Measurements from ENCODE around the gene TXNDC2. TPM values are rescaled to one million over a fixed set of nuclear protein-coding genes. Genes with fewer than 3 reads are reported as not detected.

The TXNDC2 gene
- total and polyA plus RNA-seq, 9 of the 15 experiments (the other 6 are each of a cell fraction or from before 2014, with no cell fraction given), result 1.2 to 4.9 (median 2.3) TPM

- no peak for TF ChIP-seq POLR2H (tag; IDR thresholded peaks at IDR 0.05; ENCODE audit: low read depth)
- no peak for TF ChIP-seq IFI16 (CRISPR knock-in tag; IDR thresholded peaks at IDR 0.05)
- no peak for TF ChIP-seq POLR2AphosphoS5 (IDR thresholded peaks at IDR 0.05; ENCODE audit: control insufficient read depth, insufficient read depth, low read depth, low read length)
- TF ChIP-seq HDGF (IDR thresholded peaks at IDR 0.05), result peak; percentile 93
- TF ChIP-seq ZNF146 (CRISPR knock-in tag; IDR thresholded peaks at IDR 0.05; ENCODE audit: unreplicated experiment), result no peak
- no peak for TF ChIP-seq NELFE (IDR thresholded peaks at IDR 0.05; ENCODE audit: insufficient read depth, insufficient read length)
- TF ChIP-seq HLTF (IDR thresholded peaks at IDR 0.05), result no peak
- no peak for TF ChIP-seq ZNF584 (CRISPR knock-in tag; IDR thresholded peaks at IDR 0.05; ENCODE audit: low read depth)
- TF ChIP-seq PCBP2 (IDR thresholded peaks at IDR 0.05; ENCODE audit: low read depth, low read length, poor library complexity, severe bottlenecking), result no peak
- no peak for TF ChIP-seq HNRNPLL (IDR thresholded peaks at IDR 0.05; ENCODE audit: low read depth, low read length, poor library complexity, severe bottlenecking)
- TF ChIP-seq ZSCAN29 (IDR thresholded peaks at IDR 0.05), result no peak
- no peak for TF ChIP-seq FOXK1 (CRISPR knock-in tag; IDR thresholded peaks at IDR 0.05; ENCODE audit: borderline replicate concordance)
- no peak for TF ChIP-seq ZNF668 (CRISPR knock-in tag; IDR thresholded peaks at IDR 0.05)
- no peak for TF ChIP-seq RBFOX2 (IDR thresholded peaks at IDR 0.05; ENCODE audit: low read depth, low read length)
- TF ChIP-seq ZBTB17 (CRISPR knock-in tag; IDR thresholded peaks at IDR 0.05), result no peak
- TF ChIP-seq MCM2 (IDR thresholded peaks at IDR 0.05; ENCODE audit: low read depth), result no peak
- no peak for TF ChIP-seq CXXC5 (CRISPR knock-in tag; IDR thresholded peaks at IDR 0.05)
- TF ChIP-seq ILF3 (IDR thresholded peaks at IDR 0.05; ENCODE audit: borderline replicate concordance), result no peak
- TF ChIP-seq ATF1 (CRISPR knock-in tag; IDR thresholded peaks at IDR 0.05), result no peak
- TF ChIP-seq ATF1 (tag; IDR thresholded peaks at IDR 0.05), result peak; percentile 6
- TF ChIP-seq SREBF2 (CRISPR knock-in tag; IDR thresholded peaks at IDR 0.05), result no peak
- no peak for TF ChIP-seq SOX6 (IDR thresholded peaks at IDR 0.05)
- no peak for TF ChIP-seq TFAP4 (CRISPR knock-in tag; IDR thresholded peaks at IDR 0.05; ENCODE audit: borderline replicate concordance)
- no peak for TF ChIP-seq SNRNP70 (optimal IDR thresholded peaks at IDR 0.05; ENCODE audit: low read depth, low read length)
- TF ChIP-seq, protein P1, sequence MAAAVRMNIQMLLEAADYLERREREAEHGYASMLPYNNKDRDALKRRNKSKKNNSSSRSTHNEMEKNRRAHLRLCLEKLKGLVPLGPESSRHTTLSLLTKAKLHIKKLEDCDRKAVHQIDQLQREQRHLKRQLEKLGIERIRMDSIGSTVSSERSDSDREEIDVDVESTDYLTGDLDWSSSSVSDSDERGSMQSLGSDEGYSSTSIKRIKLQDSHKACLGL (CRISPR knock-in tag; IDR thresholded peaks at IDR 0.05; ENCODE audit: borderline replicate concordance, poor library complexity, severe bottlenecking), result no peak
- TF ChIP-seq STAG1 (CRISPR knock-in tag; IDR thresholded peaks at IDR 0.05; ENCODE audit: borderline replicate concordance), result no peak
- no peak; a peak in 1 of 4 replicates for TF ChIP-seq FOXA3 (CRISPR knock-in tag; conservative IDR thresholded peaks at IDR 0.05 in 1 of 2, IDR thresholded peaks at IDR 0.05 in 1 of 2)
- TF ChIP-seq, protein P2, sequence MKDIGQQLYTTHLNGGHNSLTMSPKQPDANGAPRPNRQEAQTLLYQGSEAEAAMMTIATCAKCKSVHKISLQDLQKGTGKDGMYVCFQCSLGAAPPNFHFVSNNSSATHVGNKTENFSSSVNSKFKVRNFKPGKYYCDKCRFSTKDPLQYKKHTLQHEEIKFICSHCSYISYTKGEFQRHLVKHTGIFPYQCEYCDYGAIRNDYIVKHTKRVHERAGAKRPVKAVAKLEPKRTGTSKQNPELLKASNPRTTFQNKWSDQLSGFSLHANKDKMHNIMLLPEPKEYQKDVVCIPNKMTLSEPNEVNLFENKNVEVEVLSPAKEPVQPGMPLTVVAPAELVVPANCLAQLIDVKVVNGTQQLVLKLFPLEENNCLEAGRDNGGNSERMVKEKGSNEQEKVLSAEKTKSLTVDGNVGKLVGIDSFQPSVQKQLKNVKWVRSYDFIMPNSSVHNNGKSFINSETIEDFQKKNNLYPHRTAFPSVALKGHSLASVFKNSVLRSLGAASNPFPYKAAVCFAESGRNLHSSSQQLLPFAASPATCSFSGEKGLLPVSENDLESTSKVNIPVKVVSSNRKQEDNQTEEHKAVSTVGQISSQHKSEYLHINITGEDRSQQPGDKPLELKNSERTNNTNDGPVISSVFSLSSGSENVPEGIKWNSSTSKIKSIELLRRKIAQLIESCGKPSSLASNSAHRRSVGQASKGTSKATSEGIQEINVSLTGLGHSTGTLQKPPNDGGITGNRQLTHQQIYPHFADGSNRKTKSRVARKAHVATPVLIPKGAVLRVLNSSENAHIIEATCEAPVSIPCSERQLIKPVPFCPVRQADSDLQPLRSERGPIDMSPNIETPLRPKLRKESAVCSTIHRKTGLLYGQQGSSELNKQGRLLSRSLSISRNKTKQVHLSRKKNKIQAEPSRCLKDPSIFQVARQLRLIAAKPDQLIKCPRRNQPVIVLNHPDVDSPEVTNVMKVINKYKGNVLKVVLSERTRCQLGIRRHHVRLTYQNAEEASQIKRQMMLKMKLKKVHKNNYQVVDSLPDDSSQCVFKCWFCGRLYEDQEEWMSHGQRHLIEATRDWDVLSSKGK (CRISPR knock-in tag; IDR thresholded peaks at IDR 0.05), result no peak
Observed at GRCh38 chr18:9886005-9886348, 204 bp downstream of the TXNDC2 start (continued).

Measured in K562 (cell line).